ENCODE data around the gene ATP2B2.
A peak's percentile ranks its signal among the peaks of the same experiment; 100 is the strongest.

ATP2B2 gene

GRCh38 chr3:10466186-10466585 lies 39.2 kb downstream of the ATP2B2 start:
- no peak overlapping the region for H2BK15ac ChIP-seq (ENCODE audit: low read length)
- H2BK12ac ChIP-seq (ENCODE audit: low read length), result no peak overlapping the region
- H3K9ac ChIP-seq (ENCODE audit: low read depth, low read length, poor library complexity), result no peak overlapping the region
- peaks cover 0 to 8% (median 3%) of the 10 kb centered on the region in 3 experiments for H3K27me3 ChIP-seq (ENCODE audit: control insufficient read depth in 3 of 3, insufficient read depth in 3 of 3, low read depth in 1 of 3, low read length in 3 of 3)
- H2AK5ac ChIP-seq (ENCODE audit: low read depth, low read length), result no peak overlapping the region
- no peak overlapping the region for H4K91ac ChIP-seq (ENCODE audit: low read depth, low read length, poor library complexity)
- WGBS, 2 donors (ENCODE audit: extremely low coverage in 2 of 2, insufficient read length in 2 of 2, insufficient replicate concordance in 1 of 2), result no CpG with 5 or more reads among the region's 5 CpGs
- no peaks in the 10 kb centered on the region for H3K9me3 ChIP-seq (replicated peaks in 1 of 2; ENCODE audit: control insufficient read depth in 2 of 2, insufficient read depth in 1 of 2, low read depth in 1 of 2, low read length in 2 of 2)
- H3K4me1 ChIP-seq (ENCODE audit: control insufficient read depth in 2 of 2, insufficient read depth in 1 of 2, low read depth in 1 of 2, low read length in 2 of 2), result peaks cover 8 to 16% of the 10 kb centered on the region in 2 donors
- no peak overlapping the region for H3K4me2 ChIP-seq (ENCODE audit: insufficient read depth, low read length, poor library complexity, severe bottlenecking)
- no peaks in the 10 kb centered on the region for H3K79me1 ChIP-seq (ENCODE audit: low read depth, low read length)
- H2BK120ac ChIP-seq (ENCODE audit: low read depth, low read length), result no peak overlapping the region
- H3K4me3 ChIP-seq (ENCODE audit: low read length in 2 of 2), result no peak overlapping the region
- no peak overlapping the region for H3K4ac ChIP-seq (ENCODE audit: low read length)
- no peak overlapping the region for H3K23ac ChIP-seq (ENCODE audit: low read depth, low read length, poor library complexity)
- peaks cover 0 to 1% of the 10 kb centered on the region in 2 donors for H3K36me3 ChIP-seq (replicated peaks in 1 of 2; ENCODE audit: control insufficient read depth in 2 of 2, insufficient read depth in 2 of 2, low read length in 2 of 2)
- no peak for DNase-seq (ENCODE audit: low spot score)
- no peak overlapping the region for H2BK5ac ChIP-seq (ENCODE audit: low read length)
- H3K18ac ChIP-seq (ENCODE audit: low read length), result no peak overlapping the region
- no peak overlapping the region for H4K8ac ChIP-seq (ENCODE audit: low read depth, low read length)
- H3K27ac ChIP-seq (replicated peaks; ENCODE audit: low read length), result no peak overlapping the region
- no peak overlapping the region for H3K14ac ChIP-seq (ENCODE audit: low read length)
- H2AFZ ChIP-seq (ENCODE audit: low read length), result no peak overlapping the region

GRCh38 chr3:10465161-10465560 lies 40.2 kb downstream of the ATP2B2 start:
- Histone ChIP-seq H3K36me3 (replicated peaks in 1 of 2; ENCODE audit: control insufficient read depth in 2 of 2, insufficient read depth in 2 of 2, low read length in 2 of 2) (peaks cover 0 to 1% of the 10 kb centered on the region in 2 donors), H3K27ac (replicated peaks; ENCODE audit: low read length) (no peak overlapping the region), H3K9ac (ENCODE audit: low read depth, low read length, poor library complexity) (no peak overlapping the region), H3K14ac (ENCODE audit: low read length) (no peak overlapping the region), H2BK120ac (ENCODE audit: low read depth, low read length) (no peak overlapping the region), H4K91ac (ENCODE audit: low read depth, low read length, poor library complexity) (no peak overlapping the region), H3K79me1 (ENCODE audit: low read depth, low read length) (no peaks in the 10 kb centered on the region), H2BK15ac (ENCODE audit: low read length) (no peak overlapping the region), H2BK5ac (ENCODE audit: low read length) (no peak overlapping the region), H3K23ac (ENCODE audit: low read depth, low read length, poor library complexity) (no peak overlapping the region), H3K9me3 (replicated peaks in 1 of 2; ENCODE audit: control insufficient read depth in 2 of 2, insufficient read depth in 1 of 2, low read depth in 1 of 2, low read length in 2 of 2) (no peaks in the 10 kb centered on the region), H3K4me2 (ENCODE audit: insufficient read depth, low read length, poor library complexity, severe bottlenecking) (no peak overlapping the region), H2AFZ (ENCODE audit: low read length) (no peak overlapping the region), H3K27me3 (ENCODE audit: control insufficient read depth in 3 of 3, insufficient read depth in 3 of 3, low read depth in 1 of 3, low read length in 3 of 3) (peaks cover 0 to 8% (median 3%) of the 10 kb centered on the region in 3 experiments), H4K8ac (ENCODE audit: low read depth, low read length) (no peak overlapping the region), H3K4me3 (ENCODE audit: low read length in 2 of 2) (no peak overlapping the region), H2BK12ac (ENCODE audit: low read length) (no peak overlapping the region), H2AK5ac (ENCODE audit: low read depth, low read length) (peak overlapping the region; percentile 17), H3K4me1 (ENCODE audit: control insufficient read depth in 2 of 2, insufficient read depth in 1 of 2, low read depth in 1 of 2, low read length in 2 of 2) (peaks cover 0 to 8% of the 10 kb centered on the region in 2 donors), H3K4ac (ENCODE audit: low read length) (no peak overlapping the region), H3K18ac (ENCODE audit: low read length) (no peak overlapping the region)
- DNase-seq (ENCODE audit: low spot score), result no peak
- WGBS, 2 donors (ENCODE audit: extremely low coverage in 2 of 2, insufficient read length in 2 of 2, insufficient replicate concordance in 1 of 2), result no CpG with 5 or more reads among the region's 1 CpG

- H3K23ac ChIP-seq (ENCODE audit: low read depth, low read length, poor library complexity), result no peak overlapping the region
- no peak overlapping the region for H2BK12ac ChIP-seq (ENCODE audit: low read length)
- no peak overlapping the region for H2AFZ ChIP-seq (ENCODE audit: low read length)
- peaks cover 0 to 1% of the 10 kb centered on the region in 2 donors for H3K36me3 ChIP-seq (replicated peaks in 1 of 2; ENCODE audit: control insufficient read depth in 2 of 2, insufficient read depth in 2 of 2, low read length in 2 of 2)
- H3K4ac ChIP-seq (ENCODE audit: low read length), result no peak overlapping the region
- DNase-seq (ENCODE audit: low spot score), result no peak
- H2AK5ac ChIP-seq (ENCODE audit: low read depth, low read length), result no peak overlapping the region
- H3K79me1 ChIP-seq (ENCODE audit: low read depth, low read length), result no peaks in the 10 kb centered on the region
- peaks cover 0 to 2% of the 10 kb centered on the region in 2 donors for H3K4me1 ChIP-seq (ENCODE audit: control insufficient read depth in 2 of 2, insufficient read depth in 1 of 2, low read depth in 1 of 2, low read length in 2 of 2)
- no peak overlapping the region for H2BK5ac ChIP-seq (ENCODE audit: low read length)
- H4K91ac ChIP-seq (ENCODE audit: low read depth, low read length, poor library complexity), result no peak overlapping the region
- no peak overlapping the region for H3K4me3 ChIP-seq (ENCODE audit: low read length in 2 of 2)
- H3K27ac ChIP-seq (replicated peaks; ENCODE audit: low read length), result no peak overlapping the region
- no peak overlapping the region for H3K14ac ChIP-seq (ENCODE audit: low read length)
- no CpG with 5 or more reads among the region's 21 CpGs for WGBS, 2 donors (ENCODE audit: extremely low coverage in 2 of 2, insufficient read length in 2 of 2, insufficient replicate concordance in 1 of 2)
- H3K18ac ChIP-seq (ENCODE audit: low read length), result no peak overlapping the region
- no peak overlapping the region for H4K8ac ChIP-seq (ENCODE audit: low read depth, low read length)
- H3K9me3 ChIP-seq (replicated peaks in 1 of 2; ENCODE audit: control insufficient read depth in 2 of 2, insufficient read depth in 1 of 2, low read depth in 1 of 2, low read length in 2 of 2), result no peaks in the 10 kb centered on the region
- H3K4me2 ChIP-seq (ENCODE audit: insufficient read depth, low read length, poor library complexity, severe bottlenecking), result no peak overlapping the region
- H3K27me3 ChIP-seq (ENCODE audit: control insufficient read depth in 3 of 3, insufficient read depth in 3 of 3, low read depth in 1 of 3, low read length in 3 of 3), result peaks cover 0 to 8% (median 3%) of the 10 kb centered on the region in 3 experiments
- no peak overlapping the region for H3K9ac ChIP-seq (ENCODE audit: low read depth, low read length, poor library complexity)
- no peak overlapping the region for H2BK120ac ChIP-seq (ENCODE audit: low read depth, low read length)
- H2BK15ac ChIP-seq (ENCODE audit: low read length), result no peak overlapping the region
Observed at GRCh38 chr3:10463533-10464434, 41.6 kb downstream of the ATP2B2 start.
